Transverse colon (tissue), 4 donors: Measurements from ENCODE around the gene LRRC75A. TPM values are rescaled to one million over a fixed set of nuclear protein-coding genes. Genes with fewer than 3 reads are reported as not detected.
A peak's percentile ranks its signal among the peaks of the same experiment; 100 is the strongest.

Experiments
- DNase-seq: peaks from one replicate; pipeline ENCODE4 v3.0.0-alpha.2; 2019
- H3K27ac ChIP-seq, 4 donors: fragments of 200-600 bp; sonication (generic); 2 replicates each; pipeline ENCODE4 v1.5.1; 2016 to 2018; ENCODE audit warnings: inconsistent platforms in 4 of 4
- H3K27me3 ChIP-seq: fragments of 200-600 bp; sonication (generic); 2 replicates; pipeline ENCODE4 v1.5.1; 2017; ENCODE audit warnings: inconsistent platforms
- H3K36me3 ChIP-seq, 4 donors: fragments of 200-600 bp; sonication (generic); 2 replicates each; pipeline ENCODE4 v1.5.1; 2017 to 2019; ENCODE audit warnings: inconsistent platforms in 4 of 4
- H3K4me1 ChIP-seq, 4 donors: fragments of 200-600 bp; sonication (generic); 2 replicates each; pipeline ENCODE4 v1.5.1; 2017 to 2020; ENCODE audit warnings: inconsistent platforms in 4 of 4
- H3K4me3 ChIP-seq, 4 donors: fragments of 200-600 bp; sonication (generic); 1 replicate in 1 of 4; 2 replicates in 3 of 4; pipeline versions ENCODE4 v1.5.1 to v1.6.1; 2017 to 2019; ENCODE audit warnings: inconsistent platforms in 4 of 4
- H3K9me3 ChIP-seq, 2 donors: fragments of 200-600 bp; sonication (generic); 2 replicates each; pipeline ENCODE4 v1.5.1; 2017 to 2019; ENCODE audit warnings: inconsistent platforms in 2 of 2
- CTCF ChIP-seq, 5 experiments: fragments of 200-600 bp in 3 of 5; fragments of 450-650 bp in 2 of 5; sonication (generic) in 3 of 5; IDR thresholded peaks; 1 replicate in 2 of 5; 2 replicates in 3 of 5; pipeline ENCODE4 v1.5.1; 2016 to 2017; ENCODE audit warnings: antibody characterized with exemption in 5 of 5, inconsistent platforms in 3 of 5, mild to moderate bottlenecking in 2 of 5, moderate library complexity in 1 of 5
- EP300 ChIP-seq: sonication (generic); formaldehyde crosslinking; IDR thresholded peaks from one replicate; pipeline ENCODE4 v1.6.1; 2017; ENCODE audit warnings: antibody characterized with exemption, low read depth
- POLR2A ChIP-seq: fragments of 450-650 bp; IDR thresholded peaks from one replicate; pipeline ENCODE4 v1.6.1; 2016; ENCODE audit warnings: antibody characterized with exemption, mild to moderate bottlenecking, moderate library complexity
- POLR2AphosphoS5 ChIP-seq, 3 donors: sonication (generic); formaldehyde crosslinking; IDR thresholded peaks; one replicate each; pipeline ENCODE4 v1.6.1; 2016; ENCODE audit warnings: antibody characterized with exemption in 3 of 3
- WGBS, 2 donors: methylation state at CpG; one replicate each; pipeline ENCODE4 v1.1.5; 2018; ENCODE audit warnings: low coverage in 1 of 2; 5-methylcytosine and 5-hydroxymethylcytosine counted together
- in situ Hi-C, 4 donors: fragments of 200-750 bp; cut with MboI; loops; one replicate each; pipeline versions ENCODE4 v1.15.0 to v1.15.1; 2017; ENCODE audit warnings: low sequenced_read_pairs in 3 of 4, low pct_ligation_motif_present in 1 of 4, low pct_unique_long_range_greater_than_20kb in 1 of 4
- intact Hi-C: fragments of 100-400 bp; cut with DNase I; formaldehyde crosslinking; loops from one replicate; pipeline ENCODE4 v1.15.1; 2023; ENCODE audit warnings: low total_unique reads
- total RNA-seq, 4 donors: library from RNA; depleted of rRNA; stranded (reverse); fragments of >200 nt; gene quantifications; one replicate each; pipeline ENCODE4 v1.1.0, GENCODE V29; 2016

Gene LRRC75A
- total RNA-seq, 4 donors from 2014 or later = 67.9 to 194 (median 115) TPM

DNA sequence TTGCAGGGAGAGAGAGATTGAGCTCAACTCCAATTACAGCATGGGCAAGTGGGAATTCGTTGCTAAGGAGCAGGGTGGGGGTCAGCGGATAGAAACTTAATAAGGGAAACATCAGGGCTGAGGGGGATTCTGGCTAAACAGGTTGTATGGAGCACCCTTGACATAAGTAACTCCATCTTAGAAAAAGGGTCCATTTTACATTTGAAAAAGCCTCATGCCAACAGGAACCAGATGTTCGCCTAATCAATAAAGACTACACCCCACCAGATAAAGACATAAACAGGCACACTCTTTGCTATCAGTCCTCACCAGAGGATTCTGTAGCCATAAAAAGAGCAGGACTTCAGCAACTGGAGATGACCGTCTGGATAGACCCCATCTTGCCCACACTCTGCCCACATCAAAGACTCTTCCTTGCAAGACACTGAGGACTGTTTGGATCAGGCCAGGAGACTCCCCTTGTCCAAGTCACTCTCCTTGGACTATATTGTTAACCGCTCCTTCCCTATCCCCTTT lies 1.6 kb upstream of the LRRC75A start:
- Histone ChIP-seq H3K4me3 (no peak overlapping the region), H3K27ac (no peak overlapping the region), H3K36me3 (no peaks in the 10 kb centered on the region), H3K27me3 (no peaks in the 10 kb centered on the region), H3K9me3 (no peaks in the 10 kb centered on the region), H3K4me1 (peaks cover 5 to 46% (median 39%) of the 10 kb centered on the region in 4 donors)
- no peak for DNase-seq
- intact Hi-C loops = no loop called here
- WGBS, 2 donors = 82 to 86% methylated on average over 4 to 5 of the region's 5 CpGs
- in situ Hi-C loops = no loop called here
- TF ChIP-seq POLR2AphosphoS5 (IDR thresholded peaks at IDR 0.05) = no peak
- no peak for TF ChIP-seq POLR2A
- TF ChIP-seq CTCF (IDR thresholded peaks at IDR 0.05) = no peak
- TF ChIP-seq EP300 = no peak

DNA sequence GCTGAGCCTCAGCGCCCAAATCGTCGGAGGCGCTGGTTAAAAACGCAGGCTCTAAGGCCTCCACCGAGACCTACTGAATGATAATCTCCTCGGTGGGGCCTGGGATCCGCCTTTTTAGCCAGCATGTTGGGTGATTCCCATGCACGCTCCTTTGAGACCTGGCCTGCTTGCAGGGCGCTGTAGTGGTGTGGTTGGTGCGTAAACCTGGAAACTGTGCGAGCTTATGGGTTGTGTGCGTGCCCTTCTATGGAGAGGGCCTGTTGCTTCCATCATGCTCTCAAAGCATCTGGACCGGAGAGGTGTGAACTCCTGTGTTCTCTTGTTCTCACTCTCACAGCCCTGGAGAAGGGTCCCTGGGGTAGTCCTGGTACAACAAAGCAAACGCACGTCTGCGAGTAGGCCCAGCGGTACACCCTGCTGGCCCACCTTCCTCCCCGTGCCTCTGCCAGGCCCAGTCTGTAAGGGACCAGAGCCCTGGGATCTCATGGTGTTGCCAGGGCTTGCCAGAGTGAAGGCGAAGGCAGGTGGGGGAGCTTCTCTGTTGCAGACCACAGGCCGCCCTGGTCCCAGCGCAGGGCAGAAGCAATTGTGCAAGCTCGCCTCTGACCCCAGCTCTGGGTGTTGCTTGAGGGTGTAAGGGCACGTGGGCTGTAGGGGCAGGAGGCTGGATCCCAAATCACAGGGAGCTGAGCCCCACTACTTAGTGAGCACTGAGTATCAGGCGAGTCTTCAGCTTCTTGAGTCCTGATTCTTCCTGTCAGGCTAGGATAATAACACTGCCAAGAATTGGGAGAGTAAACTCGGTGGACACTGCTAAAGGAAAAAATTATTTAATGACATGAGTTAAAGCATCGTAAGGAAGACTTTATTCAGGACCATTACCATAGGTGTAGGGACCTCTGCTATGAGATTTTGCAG lies 879 bp upstream of the LRRC75A start:
- TF ChIP-seq POLR2A = no peak
- no peak for TF ChIP-seq EP300
- no peak for TF ChIP-seq CTCF (IDR thresholded peaks at IDR 0.05)
- TF ChIP-seq POLR2AphosphoS5 (IDR thresholded peaks at IDR 0.05) = no peak
- DNase-seq = no peak
- Histone ChIP-seq H3K27me3 (no peaks in the 10 kb centered on the region), H3K27ac (peak overlapping the region; percentile 57 to 87 (median 72)), H3K4me1 (peaks cover 12 to 53% (median 43%) of the 10 kb centered on the region in 4 donors), H3K4me3 (peak overlapping the region; percentile 53 to 84 (median 58)), H3K9me3 (no peaks in the 10 kb centered on the region), H3K36me3 (no peaks in the 10 kb centered on the region)
- intact Hi-C loops = no loop called here
- whole genome bisulfite sequencing, 2 donors = 83 to 86% methylated on average over 2 to 27 of the region's 27 CpGs
- in situ Hi-C loops = no loop called here

DNA sequence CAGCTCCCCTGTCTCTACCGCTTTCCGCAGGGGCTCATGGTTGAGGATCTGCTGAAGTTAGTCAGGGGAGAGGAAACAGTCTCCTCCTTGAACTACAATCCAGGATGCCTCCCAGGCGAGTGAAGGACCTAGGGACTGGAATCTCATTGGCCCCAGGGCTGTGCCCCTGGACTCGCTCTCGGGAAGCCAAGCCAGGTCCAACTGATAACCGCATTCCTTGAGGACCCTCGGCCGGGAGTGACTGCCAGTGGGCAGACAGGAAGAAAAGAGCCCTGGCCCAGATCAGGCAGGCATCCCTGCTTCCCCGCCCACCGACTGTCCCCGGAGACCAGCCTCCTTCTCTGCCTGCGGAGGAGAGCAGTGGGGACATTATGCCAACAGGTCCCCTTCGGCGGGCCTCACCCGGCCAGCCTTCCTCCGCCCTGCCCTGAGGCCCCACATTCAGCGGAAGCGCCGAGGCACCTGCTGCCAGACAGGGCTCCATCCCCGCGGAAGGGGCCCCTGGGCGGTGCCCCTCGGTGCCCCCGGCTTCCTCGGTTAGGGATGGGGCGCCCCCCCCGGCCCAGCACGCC lies 776 bp downstream of the LRRC75A start:
- H3K9me3 ChIP-seq = no peaks in the 10 kb centered on the region
- 5% methylated on average over 15 of the region's 28 CpGs; no CpG with 5 or more reads in 1 of the 2 donors for WGBS, 2 donors
- peak overlapping the region; percentile 31 to 84 (median 58) for H3K4me3 ChIP-seq
- no peaks in the 10 kb centered on the region for H3K36me3 ChIP-seq
- DNase-seq = peak; percentile 29
- peaks cover 24 to 69% (median 56%) of the 10 kb centered on the region in 4 donors for H3K4me1 ChIP-seq
- no peaks in the 10 kb centered on the region for H3K27me3 ChIP-seq
- TF ChIP-seq CTCF (IDR thresholded peaks at IDR 0.05) (no peak), POLR2A (no peak), EP300 (no peak), POLR2AphosphoS5 (IDR thresholded peaks at IDR 0.05) (no peak)
- in situ Hi-C loops = no loop called here
- intact Hi-C loops = no loop called here
- H3K27ac ChIP-seq = peak overlapping the region; percentile 62 to 90 (median 86)

- H3K36me3 ChIP-seq = no peaks in the 10 kb centered on the region
- intact Hi-C loops = no loop called here
- peaks cover 40 to 87% (median 73%) of the 10 kb centered on the region in 4 donors for H3K4me1 ChIP-seq
- in situ Hi-C loops = no loop called here
- whole genome bisulfite sequencing, 2 donors = 100% methylated on average over 1 of the region's 3 CpGs; no CpG with 5 or more reads in 1 of the 2 donors
- H3K27ac ChIP-seq = peak overlapping the region; percentile 86 to 92 (median 88)
- TF ChIP-seq EP300 (no peak), CTCF (IDR thresholded peaks at IDR 0.05) (no peak), POLR2A (no peak), POLR2AphosphoS5 (IDR thresholded peaks at IDR 0.05) (no peak)
- no peaks in the 10 kb centered on the region for H3K9me3 ChIP-seq
- no peaks in the 10 kb centered on the region for H3K27me3 ChIP-seq
- H3K4me3 ChIP-seq = peak overlapping the region in 1 of 4 donors; percentile 8
- no peak for DNase-seq
These were observed 2.6 kb downstream of the LRRC75A start for GRCh38 chr17:16489431-16489830.
